ENCODE data around the gene LIME1.
A peak's percentile ranks its signal among the peaks of the same experiment; 100 is the strongest.

The LIME1 gene

DNA sequence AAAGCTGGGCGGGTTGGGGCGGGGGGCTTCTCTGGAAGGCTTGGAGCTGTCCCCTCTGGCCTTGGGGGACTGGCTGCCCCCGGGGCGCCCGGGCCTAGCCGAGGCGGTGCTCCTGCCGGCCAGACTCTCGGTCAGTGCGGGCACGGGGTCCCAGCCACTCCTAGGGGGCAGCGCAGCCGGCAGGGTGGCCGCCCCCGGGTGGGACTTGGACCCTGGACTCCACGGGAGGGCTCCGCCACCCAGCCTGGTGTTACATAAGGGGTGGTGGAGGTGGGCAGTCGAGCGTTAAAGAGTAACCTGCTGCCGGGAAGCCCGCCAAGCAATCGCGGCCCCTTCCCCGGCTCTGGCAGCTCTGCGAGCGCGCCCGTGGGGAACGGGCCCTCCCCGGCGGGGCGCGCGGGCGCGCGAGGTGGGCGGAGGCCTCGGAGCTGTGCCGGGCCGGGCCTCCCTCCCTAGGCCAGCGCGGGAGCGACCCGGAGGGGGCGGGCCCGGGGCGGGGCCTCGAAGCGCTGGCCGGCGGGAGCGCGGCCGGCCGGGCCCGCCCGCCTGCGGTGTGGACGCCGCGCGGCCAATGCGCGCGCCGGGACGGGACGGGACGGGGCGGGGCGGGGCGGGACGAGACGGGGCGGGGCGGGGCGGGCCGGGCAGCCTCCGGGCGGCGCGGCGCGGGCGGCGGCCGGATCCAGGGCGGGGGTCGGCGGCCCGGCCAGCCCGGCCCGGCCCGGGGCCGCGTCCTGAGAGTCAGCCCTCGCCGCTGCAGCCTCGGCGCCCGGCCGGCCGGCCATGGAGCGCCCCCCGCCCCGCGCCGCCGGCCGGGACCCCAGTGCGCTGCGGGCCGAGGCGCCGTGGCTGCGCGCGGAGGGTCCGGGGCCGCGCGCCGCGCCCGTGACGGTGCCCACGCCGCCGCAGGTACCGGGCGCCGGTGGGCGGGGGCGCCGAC is 2.9 kb downstream of the LIME1 start, which contains the start of gene SLC2A4RG:
SLC2A4RG (plus strand) TSS at position 647 of the 940 bp plus-strand sequence; CDS start at position 784, 137 bp downstream.
- DNase-seq = peak; percentile 76

GRCh38 chr20:63740070-63740626 is 3.7 kb downstream of the LIME1 start:
- DNase-seq = peak; percentile 72

DNA sequence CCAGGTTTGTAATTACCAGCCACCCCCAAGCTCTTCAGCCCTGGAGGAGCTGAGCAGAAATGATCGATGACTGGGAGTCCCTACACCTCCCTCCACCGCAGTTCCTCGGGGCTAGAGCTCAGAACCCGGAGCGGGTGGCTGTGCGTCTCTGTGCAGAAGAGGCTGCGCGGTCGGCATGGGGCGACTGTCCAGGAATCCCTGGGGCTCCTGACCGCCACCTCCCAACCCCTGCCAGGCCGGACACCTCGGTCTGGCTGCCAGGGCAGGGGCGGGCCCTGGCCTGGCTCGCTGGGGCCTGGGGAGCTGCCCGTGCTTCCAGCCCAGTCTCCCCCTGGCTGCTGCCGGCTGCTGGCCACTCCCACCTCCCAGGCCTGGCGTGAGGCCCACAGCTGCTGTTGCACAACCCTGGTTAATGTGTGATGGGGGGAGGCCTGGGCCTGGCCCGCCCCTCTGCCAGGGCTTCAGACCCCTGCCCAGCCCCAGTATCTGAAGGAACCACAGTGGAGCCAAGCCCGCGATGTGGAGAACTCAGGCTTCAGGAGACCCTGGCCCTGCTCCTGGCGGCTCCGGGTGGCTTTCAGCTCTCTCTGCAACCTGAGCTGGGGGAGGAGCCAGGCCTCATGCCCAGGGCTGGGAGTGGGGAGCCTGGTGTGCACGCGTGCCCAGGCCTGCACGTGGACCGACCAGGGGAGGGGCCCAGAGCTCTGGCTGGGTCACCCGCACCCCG is 4.3 kb downstream of the LIME1 start:
- peak; percentile 46 for DNase-seq

DNA sequence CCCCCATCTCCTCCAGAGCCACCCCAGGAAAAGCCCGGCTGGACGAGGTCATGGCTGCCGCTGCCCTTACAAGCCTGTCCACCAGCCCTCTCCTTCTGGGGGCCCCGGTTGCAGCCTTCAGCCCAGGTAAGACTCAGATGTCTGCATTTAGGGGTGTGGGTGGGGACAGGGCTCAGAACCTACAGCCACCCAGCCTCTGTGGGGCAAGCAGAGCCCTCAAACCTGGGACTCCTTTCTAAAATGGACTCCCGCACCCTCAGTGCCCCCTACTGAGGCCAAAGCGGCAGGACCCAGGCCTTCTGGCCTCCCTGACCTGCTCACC is 4.9 kb downstream of the LIME1 start:
- no peak for DNase-seq

GRCh38 chr20:63741676-63742380 is 5.4 kb downstream of the LIME1 start:
- DNase-seq = no peak

DNA sequence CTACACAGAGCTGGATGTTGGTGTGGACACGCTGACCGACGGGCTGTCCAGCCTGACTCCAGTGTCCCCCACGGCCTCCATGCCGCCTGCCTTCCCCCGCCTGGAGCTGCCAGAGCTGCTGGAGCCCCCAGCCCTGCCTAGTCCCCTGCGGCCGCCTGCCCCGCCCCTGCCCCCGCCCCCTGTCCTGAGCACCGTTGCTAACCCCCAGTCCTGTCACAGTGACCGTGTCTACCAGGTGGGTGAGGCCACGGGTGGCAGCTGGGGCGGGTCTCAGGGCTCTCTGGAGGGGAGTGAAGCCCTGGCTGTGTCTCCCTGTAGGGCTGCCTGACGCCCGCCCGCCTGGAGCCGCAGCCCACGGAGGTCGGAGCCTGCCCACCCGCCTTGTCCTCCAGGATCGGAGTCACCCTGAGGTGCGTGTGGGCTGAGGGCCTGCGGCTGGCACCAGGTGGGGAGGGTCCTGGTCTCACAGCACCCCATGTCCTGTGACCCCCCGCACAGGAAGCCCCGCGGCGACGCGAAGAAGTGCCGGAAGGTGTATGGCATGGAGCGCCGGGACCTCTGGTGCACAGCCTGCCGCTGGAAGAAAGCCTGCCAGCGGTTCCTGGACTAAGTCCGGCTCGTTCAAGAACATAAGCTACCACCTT is 6.0 kb downstream of the LIME1 start:
- no peak for DNase-seq

GRCh38 chr20:63743210-63743970 is 6.9 kb downstream of the LIME1 start:
- no peak for DNase-seq

DNA sequence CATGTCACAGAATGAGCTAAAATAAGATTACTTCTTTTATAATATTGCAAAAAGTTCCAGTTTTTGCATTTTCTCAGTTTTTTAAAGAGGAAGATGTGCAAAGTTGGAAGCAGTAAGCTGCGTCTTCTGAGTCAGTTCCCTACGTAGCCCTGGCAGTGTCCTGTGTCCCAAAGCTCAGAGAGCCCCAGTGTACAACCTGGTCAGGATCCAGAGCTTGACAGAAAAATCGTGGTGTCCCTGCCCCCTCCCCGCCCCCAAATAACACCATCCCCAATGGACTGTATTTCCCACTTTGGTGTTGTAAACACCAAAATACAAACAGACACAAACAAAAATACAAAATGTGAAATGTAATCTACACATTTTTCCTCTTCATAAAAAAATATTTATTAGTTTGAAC is 7.7 kb downstream of the LIME1 start:
- no peak for DNase-seq

GRCh38 chr20:63744574-63745423 is 8.3 kb downstream of the LIME1 start:
- DNase-seq = no peak

DNA sequence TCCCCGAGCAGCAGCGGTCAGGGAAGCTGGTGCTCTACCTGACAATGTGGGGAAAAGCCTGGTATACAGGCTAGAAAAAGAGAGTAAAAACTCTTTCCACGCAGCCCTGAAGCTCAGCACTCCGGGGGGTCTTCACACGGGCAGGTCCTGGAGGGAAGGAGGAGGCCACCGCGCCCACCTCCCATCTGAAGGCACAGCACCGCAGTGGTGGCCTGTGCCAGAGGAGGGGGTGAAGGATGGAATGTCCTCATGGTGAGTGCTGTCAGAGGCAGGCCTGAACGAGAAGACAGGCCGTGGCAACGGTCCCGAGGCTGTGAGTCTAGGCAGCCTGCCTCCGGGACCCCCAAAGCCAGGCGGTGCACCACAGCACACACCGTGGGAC is 9.0 kb downstream of the LIME1 start:
- no peak for DNase-seq

DNA sequence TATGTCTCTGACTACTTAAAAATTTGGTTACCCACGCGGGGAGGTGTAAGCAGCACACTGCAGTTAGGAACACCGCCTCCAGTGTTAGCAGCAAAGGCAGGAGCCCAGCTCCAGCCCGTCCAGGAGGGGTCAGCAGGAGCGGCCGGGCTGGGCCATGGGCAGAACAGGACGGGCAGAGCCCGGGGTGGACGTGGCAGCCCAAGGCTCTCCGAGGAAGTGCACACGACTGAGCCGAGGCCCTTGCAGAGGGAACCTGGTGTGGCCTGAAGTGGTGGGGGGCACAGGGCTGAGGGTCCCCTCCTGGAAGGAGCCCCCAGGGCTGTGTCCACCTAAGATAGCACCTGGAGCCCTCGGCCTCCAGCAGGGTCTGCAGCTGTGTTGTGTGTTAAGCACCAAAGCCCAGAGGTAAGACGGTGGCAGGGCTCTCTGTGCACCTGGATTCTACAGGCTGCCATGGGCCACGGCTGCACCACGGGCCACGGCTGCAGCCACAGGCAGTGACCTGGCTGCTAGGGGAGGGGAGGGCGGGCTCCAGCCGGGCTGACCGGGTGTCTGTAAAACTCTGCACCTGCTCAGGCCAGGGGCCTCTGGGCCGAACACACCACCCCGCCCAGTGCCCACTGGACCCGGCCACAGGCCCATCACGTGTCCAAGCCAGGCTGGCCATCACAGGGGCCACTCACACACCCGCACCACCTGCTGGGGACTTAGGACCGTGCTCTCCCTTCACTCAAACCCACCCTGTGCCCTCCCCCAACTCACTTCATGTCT is 9.7 kb downstream of the LIME1 start:
- no peak for DNase-seq

GRCh38 chr20:63746751-63747315 is 10.4 kb downstream of the LIME1 start:
- DNase-seq = no peak

- DNase-seq = no peak
Observed at GRCh38 chr20:63747622-63748069, 11.2 kb downstream of the LIME1 start.

DNA sequence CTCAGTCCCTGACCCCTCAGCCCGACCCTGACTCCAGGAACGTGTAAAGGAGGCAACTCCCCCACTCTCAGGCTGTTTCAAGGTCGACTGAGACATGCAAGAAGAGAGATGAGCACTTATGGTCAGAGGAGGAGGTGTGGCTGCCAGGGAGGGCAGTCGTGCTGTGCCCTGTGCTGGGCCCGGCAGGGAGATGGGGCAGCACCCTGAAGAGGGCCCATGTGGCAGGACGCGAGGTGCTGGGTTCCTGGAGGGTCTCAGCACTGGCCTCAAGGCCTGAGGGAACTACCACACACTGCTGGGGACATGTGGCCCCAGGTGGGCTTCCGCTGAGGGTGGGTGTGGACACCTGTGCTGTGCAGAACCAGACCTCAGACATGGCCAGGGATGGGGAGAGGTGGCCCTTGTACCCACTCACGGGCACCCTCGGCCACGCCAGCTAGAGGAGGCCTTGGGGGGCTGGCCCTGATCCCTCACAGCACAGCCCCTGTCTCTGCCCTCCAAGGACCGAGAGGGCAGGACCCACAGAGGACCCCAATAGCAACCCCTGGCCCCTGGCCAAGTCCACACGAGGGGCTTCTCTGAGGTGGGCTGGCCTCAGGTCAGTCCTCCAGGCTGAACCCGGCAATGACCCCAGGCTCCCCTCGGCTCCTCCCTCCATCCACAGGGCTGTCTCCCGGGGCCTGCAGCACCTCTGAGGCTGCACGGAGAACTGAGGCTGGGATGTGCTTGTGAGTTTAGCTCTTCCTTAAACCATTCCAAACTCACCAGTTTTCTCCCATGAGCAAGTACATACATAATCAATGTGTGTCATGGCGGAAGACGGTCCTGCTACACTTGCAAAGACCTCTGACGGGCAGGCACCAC is 11.8 kb downstream of the LIME1 start:
- no peak for DNase-seq

DNA sequence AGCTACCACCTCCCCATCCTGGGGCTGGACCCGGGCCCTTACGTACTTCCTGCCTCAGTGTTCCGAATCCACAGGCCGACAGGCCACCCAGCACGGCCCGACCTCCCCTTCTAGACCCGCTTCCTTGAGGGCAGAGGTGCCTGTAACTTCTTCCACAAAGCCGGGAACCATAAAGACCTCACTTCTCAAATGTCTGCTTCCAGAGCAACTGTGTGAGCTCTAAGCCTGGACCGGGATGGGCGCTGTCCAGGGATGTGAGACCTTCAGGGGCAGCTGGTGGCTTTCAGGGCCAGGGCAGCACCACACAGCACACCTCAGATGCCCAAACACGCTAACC is 12.4 kb downstream of the LIME1 start:
- no peak for DNase-seq

GRCh38 chr20:63749597-63750508 is 13.4 kb downstream of the LIME1 start:
- no peak for DNase-seq

GRCh38 chr20:63750807-63751470 is 14.5 kb downstream of the LIME1 start:
- peak; percentile 67 for DNase-seq
